Activated CD4-positive, alpha-beta T cell treated with anti-CD3 and anti-CD28 coated beads, Interleukin-2, amount 10 ng/mL, durations not matched to agents 7 days and 5 days (primary cell): ENCODE results near the gene EMID1. TPM values are rescaled to one million over a fixed set of nuclear protein-coding genes. Genes with fewer than 3 reads are reported as not detected.

Experiments used
- CTCF ChIA-PET: fragments of 350-600 bp; sonication (Branson Sonifier 250); formaldehyde crosslinking; loops from one replicate; lab custom pipeline; 2021; ENCODE audit warnings: antibody characterized with exemption; lab: Charles Lee
- POLR2A ChIA-PET: fragments of 350-600 bp; sonication (Branson Sonifier 250); formaldehyde crosslinking; loops from one replicate; lab custom pipeline; 2021; ENCODE audit warnings: antibody characterized with exemption; lab: Charles Lee
- DNase-seq: peaks from one replicate; pipeline ENCODE4 v3.0.0-alpha.2; 2020
- H3K27ac Mint-ChIP-seq: one replicate; pipeline ENCODE4 v1.8.0; 2021; ENCODE audit warnings: mild to moderate bottlenecking, moderate library complexity, mixed read lengths
- H3K27me3 Mint-ChIP-seq: one replicate; pipeline ENCODE4 v1.8.0; 2021; ENCODE audit warnings: mixed read lengths
- H3K36me3 Mint-ChIP-seq: one replicate; pipeline ENCODE4 v1.8.0; 2021; ENCODE audit warnings: low read depth, mixed read lengths
- H3K4me1 Mint-ChIP-seq: one replicate; pipeline ENCODE4 v1.8.0; 2021; ENCODE audit warnings: mixed read lengths
- H3K4me3 Mint-ChIP-seq: one replicate; pipeline ENCODE4 v1.8.0; 2021; ENCODE audit warnings: mild to moderate bottlenecking, moderate library complexity, mixed read lengths
- H3K9me3 Mint-ChIP-seq: one replicate; pipeline ENCODE4 v1.8.0; 2021; ENCODE audit warnings: mixed read lengths
- total RNA-seq, 2 experiments: library from RNA; stranded (reverse); gene quantifications; one replicate each; pipeline ENCODE4 v1.2.3, GENCODE V29; 2021

Gene EMID1
- total RNA-seq, 2 experiments from 2014 or later, result not detected

DNA sequence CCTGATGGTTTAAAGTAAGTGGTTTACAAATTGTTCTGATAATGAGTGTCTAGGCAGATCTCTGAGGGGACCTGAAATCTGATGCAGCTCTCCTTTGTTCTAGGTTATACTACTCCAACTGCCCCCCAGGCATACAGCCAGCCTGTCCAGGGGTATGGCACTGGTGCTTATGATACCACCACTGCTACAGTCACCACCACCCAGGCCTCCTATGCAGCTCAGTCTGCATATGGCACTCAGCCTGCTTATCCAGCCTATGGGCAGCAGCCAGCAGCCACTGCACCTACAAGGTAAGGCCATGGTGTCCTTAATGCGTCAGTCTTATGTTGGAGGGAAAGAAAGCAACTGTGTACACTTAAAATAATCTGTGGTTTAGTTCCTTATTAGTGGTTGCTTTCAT is 72.2 kb downstream of the EMID1 start:
- peaks cover 84% of the 10 kb centered on the region for H3K36me3 Mint-ChIP-seq
- H3K4me3 Mint-ChIP-seq, result no peak overlapping the region
- no peak for DNase-seq
- no peaks in the 10 kb centered on the region for H3K9me3 Mint-ChIP-seq
- peaks cover 41% of the 10 kb centered on the region for H3K4me1 Mint-ChIP-seq
- CTCF ChIA-PET, result no interaction called here
- no peak overlapping the region for H3K27ac Mint-ChIP-seq
- no peaks in the 10 kb centered on the region for H3K27me3 Mint-ChIP-seq
- POLR2A ChIA-PET, result no interaction called here

DNA sequence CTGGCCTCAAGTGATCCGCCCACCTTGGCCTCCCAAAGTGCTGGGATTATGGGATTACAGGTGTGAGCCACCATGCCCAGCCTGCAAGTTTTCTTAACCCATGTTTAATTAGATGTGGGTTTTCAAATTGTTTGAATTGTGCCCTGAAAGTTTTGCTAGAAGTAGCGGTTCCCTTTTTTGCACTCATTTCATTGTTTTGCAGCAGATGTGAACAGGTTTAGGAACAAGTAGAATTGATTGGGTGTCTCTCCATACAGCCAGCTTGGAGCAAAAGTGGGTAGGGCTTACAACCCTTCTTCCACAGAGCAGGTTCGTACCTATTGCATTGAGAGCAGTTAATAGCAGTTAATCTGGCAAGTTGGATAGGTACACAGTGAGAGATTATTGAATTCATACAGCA is 78.5 kb downstream of the EMID1 start:
- H3K27me3 Mint-ChIP-seq, result no peaks in the 10 kb centered on the region
- H3K9me3 Mint-ChIP-seq, result no peaks in the 10 kb centered on the region
- peaks cover 5% of the 10 kb centered on the region for H3K4me1 Mint-ChIP-seq
- no peak overlapping the region for H3K4me3 Mint-ChIP-seq
- CTCF ChIA-PET, result interaction anchor here (1.0 to 1.3 kb wide), 2 partner anchors 11 to 17 kb away, joined by 3 to 4 read pairs; no protein-coding TSS in a partner anchor
- no peak overlapping the region for H3K27ac Mint-ChIP-seq
- POLR2A ChIA-PET, result no interaction called here
- H3K36me3 Mint-ChIP-seq, result peaks cover 76% of the 10 kb centered on the region
- no peak for DNase-seq

DNA sequence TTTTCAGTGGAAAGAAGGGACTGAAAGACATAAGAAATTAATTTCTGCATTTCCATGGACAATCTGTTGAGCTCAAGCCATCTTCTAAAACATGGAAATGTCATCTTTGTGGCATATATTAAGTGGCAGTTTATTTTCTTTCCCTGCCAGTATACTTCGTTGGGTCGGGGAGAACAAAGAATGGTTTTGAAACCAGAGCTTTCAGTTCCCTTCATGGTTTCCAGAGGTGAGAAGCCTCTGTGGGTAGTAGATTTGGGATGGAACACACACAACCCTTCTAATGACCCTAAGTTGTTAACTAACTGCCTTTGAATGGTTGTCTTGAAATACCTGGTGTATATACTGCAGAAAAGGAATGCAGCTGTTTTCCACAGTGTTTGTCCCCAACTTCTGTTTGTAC is 83.1 kb downstream of the EMID1 start:
- Mint-ChIP-seq H3K4me1 (peaks cover 6% of the 10 kb centered on the region), H3K9me3 (no peaks in the 10 kb centered on the region), H3K27me3 (no peaks in the 10 kb centered on the region), H3K36me3 (peaks cover 70% of the 10 kb centered on the region), H3K4me3 (no peak overlapping the region), H3K27ac (no peak overlapping the region)
- ChIA-PET POLR2A (no interaction called here), CTCF (interaction anchor here (1.1 kb wide), 1 partner anchor 9 kb away, joined by 3 read pairs; no protein-coding TSS in a partner anchor)
- no peak for DNase-seq

- ChIA-PET POLR2A (no interaction called here), CTCF (no interaction called here)
- Mint-ChIP-seq H3K4me1 (peaks cover 3% of the 10 kb centered on the region), H3K27me3 (no peaks in the 10 kb centered on the region), H3K36me3 (peaks cover 66% of the 10 kb centered on the region), H3K27ac (no peak overlapping the region), H3K9me3 (no peaks in the 10 kb centered on the region), H3K4me3 (no peak overlapping the region)
- no peak for DNase-seq
These were observed 84.4 kb downstream of the EMID1 start for GRCh38 chr22:29290061-29290460.

- H3K9me3 Mint-ChIP-seq, result no peaks in the 10 kb centered on the region
- DNase-seq, result no peak
- ChIA-PET POLR2A (no interaction called here), CTCF (no interaction called here)
- no peaks in the 10 kb centered on the region for H3K27me3 Mint-ChIP-seq
- peaks cover 69% of the 10 kb centered on the region for H3K36me3 Mint-ChIP-seq
- H3K4me3 Mint-ChIP-seq, result no peak overlapping the region
- H3K27ac Mint-ChIP-seq, result no peak overlapping the region
- peaks cover 3% of the 10 kb centered on the region for H3K4me1 Mint-ChIP-seq
These were observed 85.5 kb downstream of the EMID1 start for GRCh38 chr22:29291215-29291614.

- Mint-ChIP-seq H3K4me1 (peaks cover 2% of the 10 kb centered on the region), H3K4me3 (no peak overlapping the region), H3K36me3 (peaks cover 71% of the 10 kb centered on the region), H3K27ac (no peak overlapping the region), H3K9me3 (no peaks in the 10 kb centered on the region), H3K27me3 (no peaks in the 10 kb centered on the region)
- CTCF ChIA-PET, result interaction anchor here (0.6 to 1.4 kb wide), 2 partner anchors 10 to 13 kb away, joined by 3 to 4 read pairs; no protein-coding TSS in a partner anchor
- no peak for DNase-seq
- POLR2A ChIA-PET, result no interaction called here
These were observed 86.7 kb downstream of the EMID1 start for GRCh38 chr22:29292379-29292778.

DNA sequence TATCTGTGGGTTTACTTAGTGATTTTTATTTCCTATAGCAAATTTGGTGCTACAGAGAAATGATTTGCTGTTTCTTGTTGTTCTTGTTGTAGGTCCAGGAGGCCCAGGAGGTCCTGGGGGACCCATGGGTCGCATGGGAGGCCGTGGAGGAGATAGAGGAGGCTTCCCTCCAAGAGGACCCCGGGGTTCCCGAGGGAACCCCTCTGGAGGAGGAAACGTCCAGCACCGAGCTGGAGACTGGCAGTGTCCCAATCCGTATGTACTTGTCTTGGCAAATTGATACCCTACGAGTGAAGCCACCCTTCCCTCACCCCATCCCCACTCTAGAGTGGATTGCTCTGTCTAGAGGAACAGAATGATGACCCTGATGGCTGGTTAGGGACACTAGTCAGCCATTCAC is 92.9 kb downstream of the EMID1 start:
- Mint-ChIP-seq H3K9me3 (no peaks in the 10 kb centered on the region), H3K27ac (no peak overlapping the region), H3K4me3 (no peak overlapping the region), H3K36me3 (peaks cover 55% of the 10 kb centered on the region), H3K27me3 (no peaks in the 10 kb centered on the region), H3K4me1 (no peaks in the 10 kb centered on the region)
- ChIA-PET CTCF (interaction anchor here (0.7 kb wide), 1 partner anchor 42 kb away, joined by 3 read pairs; no protein-coding TSS in a partner anchor), POLR2A (no interaction called here)
- no peak for DNase-seq

GRCh38 chr22:29299136-29299900 is 93.6 kb downstream of the EMID1 start:
- peaks cover 1% of the 10 kb centered on the region for H3K27me3 Mint-ChIP-seq
- DNase-seq, result no peak
- H3K4me3 Mint-ChIP-seq, result no peak overlapping the region
- peaks cover 1% of the 10 kb centered on the region for H3K4me1 Mint-ChIP-seq
- H3K27ac Mint-ChIP-seq, result no peak overlapping the region
- CTCF ChIA-PET, result no interaction called here
- POLR2A ChIA-PET, result no interaction called here
- no peaks in the 10 kb centered on the region for H3K9me3 Mint-ChIP-seq
- peaks cover 55% of the 10 kb centered on the region for H3K36me3 Mint-ChIP-seq

GRCh38 chr22:29300467-29300806 is 94.7 kb downstream of the EMID1 start:
- no peaks in the 10 kb centered on the region for H3K9me3 Mint-ChIP-seq
- no peak overlapping the region for H3K27ac Mint-ChIP-seq
- H3K4me3 Mint-ChIP-seq, result no peak overlapping the region
- POLR2A ChIA-PET, result no interaction called here
- CTCF ChIA-PET, result interaction anchor here (0.9 kb wide), 1 partner anchor 12 kb away, joined by 3 read pairs; no protein-coding TSS in a partner anchor
- H3K27me3 Mint-ChIP-seq, result peaks cover 9% of the 10 kb centered on the region
- peaks cover 48% of the 10 kb centered on the region for H3K36me3 Mint-ChIP-seq
- no peak for DNase-seq
- peaks cover 6% of the 10 kb centered on the region for H3K4me1 Mint-ChIP-seq

DNA sequence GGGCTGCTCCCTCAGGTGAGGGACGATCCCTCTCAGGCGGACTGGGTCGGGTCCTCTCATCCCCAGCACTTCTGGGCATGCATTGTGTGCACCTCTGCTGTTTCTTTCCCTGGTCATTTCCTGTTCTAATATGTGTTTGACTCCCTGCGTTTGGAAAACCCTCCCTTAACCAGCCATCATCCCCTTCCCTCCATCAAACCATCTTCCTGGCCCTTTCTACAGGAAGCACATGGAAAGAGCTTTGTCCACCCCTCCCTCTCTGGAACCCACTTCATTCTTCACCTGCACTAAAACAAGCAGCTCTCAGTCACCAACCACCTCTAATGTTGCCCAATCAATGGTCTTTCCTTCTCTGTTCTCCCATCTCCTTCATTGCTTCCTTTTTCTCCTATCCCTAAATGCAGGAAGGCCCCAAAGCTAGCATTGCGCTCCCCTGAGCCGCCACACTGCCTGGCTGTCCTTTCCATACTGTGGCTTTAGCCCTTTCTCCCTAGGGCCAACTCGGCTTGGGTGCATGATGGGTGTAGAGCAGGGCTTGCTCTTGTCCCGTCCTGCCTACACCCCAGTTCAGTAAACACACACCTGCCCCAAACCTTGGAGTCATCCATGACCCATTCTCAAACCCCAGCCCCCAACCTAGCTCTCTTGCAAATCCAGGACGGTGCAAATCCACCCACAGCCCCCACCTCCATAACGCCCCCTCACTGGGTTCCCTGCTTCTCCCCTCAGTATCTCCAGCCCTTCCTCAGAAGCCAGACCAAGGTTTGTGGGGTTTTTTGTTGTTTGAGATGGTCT is 95.3 kb downstream of the EMID1 start:
- Mint-ChIP-seq H3K4me3 (no peak overlapping the region), H3K9me3 (no peaks in the 10 kb centered on the region), H3K4me1 (peaks cover 9% of the 10 kb centered on the region), H3K27me3 (peaks cover 12% of the 10 kb centered on the region), H3K27ac (peak overlapping the region; percentile 55), H3K36me3 (peaks cover 42% of the 10 kb centered on the region)
- no peak for DNase-seq
- POLR2A ChIA-PET, result interaction anchor here (0.5 kb wide), 1 partner anchor 234 kb away, joined by 3 read pairs; no protein-coding TSS in a partner anchor
- CTCF ChIA-PET, result interaction anchor here (0.9 to 3.6 kb wide), 2 partner anchors 12 to 13 kb away, joined by 3 to 24 read pairs; no protein-coding TSS in a partner anchor

- Mint-ChIP-seq H3K36me3 (peaks cover 34% of the 10 kb centered on the region), H3K9me3 (no peaks in the 10 kb centered on the region), H3K4me3 (no peak overlapping the region), H3K27me3 (peaks cover 17% of the 10 kb centered on the region), H3K4me1 (peaks cover 14% of the 10 kb centered on the region), H3K27ac (peak overlapping the region; percentile 54)
- ChIA-PET POLR2A (no interaction called here), CTCF (interaction anchor here (1.6 to 3.6 kb wide), 2 partner anchors 9 to 11 kb away, joined by 4 to 24 read pairs; no protein-coding TSS in a partner anchor)
- DNase-seq, result no peak
These were observed 96.2 kb downstream of the EMID1 start for GRCh38 chr22:29301716-29302401.

- Mint-ChIP-seq H3K27ac (no peak overlapping the region), H3K4me3 (no peak overlapping the region), H3K36me3 (peaks cover 29% of the 10 kb centered on the region), H3K4me1 (peaks cover 15% of the 10 kb centered on the region), H3K27me3 (peaks cover 18% of the 10 kb centered on the region), H3K9me3 (no peaks in the 10 kb centered on the region)
- ChIA-PET POLR2A (no interaction called here), CTCF (interaction anchor here (1.2 to 3.6 kb wide), 3 partner anchors 9 to 57 kb away, joined by 3 to 24 read pairs (median 4); no protein-coding TSS in a partner anchor)
- DNase-seq, result no peak
These were observed 96.6 kb downstream of the EMID1 start for GRCh38 chr22:29302402-29302680.
